NCI-H226 (cell line): ENCODE results near the gene C3orf85.
"Not testable (repeated sequence)": the region's sequence is repeated elsewhere in the genome, so short reads cannot be mapped to it uniquely, and the experiment has no call there.

Source experiments
- DNase-seq: peaks from one replicate; pipeline ENCODE4 v3.0.0-alpha.2; 2015

The C3orf85 gene, protein sequence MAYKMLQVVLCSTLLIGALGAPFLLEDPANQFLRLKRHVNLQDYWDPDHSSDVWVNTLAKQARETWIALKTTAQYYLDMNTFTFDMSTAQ

DNA sequence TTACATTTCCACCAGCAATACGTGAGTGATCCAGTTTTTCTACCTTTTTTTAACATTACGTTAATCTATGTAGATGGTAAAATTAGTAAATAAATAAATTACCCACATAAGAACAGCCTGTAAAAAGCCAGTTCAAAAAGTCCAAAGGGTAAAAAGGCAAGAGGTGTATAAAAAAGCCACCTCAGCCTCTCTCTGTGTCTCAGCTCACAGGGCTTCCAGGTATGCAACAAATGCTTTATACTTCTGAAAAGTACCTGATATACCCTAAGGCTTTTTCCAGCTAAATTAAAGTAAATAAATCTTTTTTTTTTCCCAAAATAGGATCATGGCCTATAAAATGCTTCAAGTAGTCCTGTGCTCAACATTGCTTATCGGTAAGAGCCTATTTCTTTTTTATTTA lies at the start of gene C3orf85:
Gene C3orf85, plus strand, starts transcription at position 197 of the 400 bp plus-strand sequence. Its CDS starts 129 bp downstream, at position 326.
- no peak for DNase-seq

- no peak for DNase-seq
These were observed 47.3 kb upstream of the C3orf85 start for GRCh38 chr3:109089265-109089664.

GRCh38 chr3:109091846-109092245 lies 44.7 kb upstream of the C3orf85 start:
- no peak for DNase-seq

GRCh38 chr3:109093561-109093960 lies 43.0 kb upstream of the C3orf85 start:
- DNase-seq, result no peak

DNA sequence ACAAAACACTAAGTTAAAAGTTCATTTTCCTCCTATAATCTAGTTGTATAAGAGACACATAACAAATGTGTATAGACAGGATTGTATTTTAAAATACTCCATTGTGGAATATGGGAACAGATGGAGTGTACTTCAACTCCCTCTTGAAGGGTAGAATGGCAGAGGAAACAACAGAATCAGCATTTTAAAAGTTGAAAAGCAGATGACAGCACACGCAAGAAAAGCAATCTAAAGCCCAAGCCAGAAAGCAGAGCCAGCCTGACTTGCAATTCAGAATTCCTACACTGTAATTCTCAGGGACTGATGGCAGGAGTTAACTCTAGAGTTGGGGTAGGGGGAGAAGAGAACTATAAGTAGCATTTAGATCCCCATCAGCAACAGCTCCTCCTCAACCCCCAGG lies 41.4 kb upstream of the C3orf85 start:
- DNase-seq, result no peak

GRCh38 chr3:109098079-109098644 lies 38.4 kb upstream of the C3orf85 start:
- no peak for DNase-seq

- DNase-seq, result no peak
These were observed 26.9 kb upstream of the C3orf85 start for GRCh38 chr3:109109574-109109973.

DNA sequence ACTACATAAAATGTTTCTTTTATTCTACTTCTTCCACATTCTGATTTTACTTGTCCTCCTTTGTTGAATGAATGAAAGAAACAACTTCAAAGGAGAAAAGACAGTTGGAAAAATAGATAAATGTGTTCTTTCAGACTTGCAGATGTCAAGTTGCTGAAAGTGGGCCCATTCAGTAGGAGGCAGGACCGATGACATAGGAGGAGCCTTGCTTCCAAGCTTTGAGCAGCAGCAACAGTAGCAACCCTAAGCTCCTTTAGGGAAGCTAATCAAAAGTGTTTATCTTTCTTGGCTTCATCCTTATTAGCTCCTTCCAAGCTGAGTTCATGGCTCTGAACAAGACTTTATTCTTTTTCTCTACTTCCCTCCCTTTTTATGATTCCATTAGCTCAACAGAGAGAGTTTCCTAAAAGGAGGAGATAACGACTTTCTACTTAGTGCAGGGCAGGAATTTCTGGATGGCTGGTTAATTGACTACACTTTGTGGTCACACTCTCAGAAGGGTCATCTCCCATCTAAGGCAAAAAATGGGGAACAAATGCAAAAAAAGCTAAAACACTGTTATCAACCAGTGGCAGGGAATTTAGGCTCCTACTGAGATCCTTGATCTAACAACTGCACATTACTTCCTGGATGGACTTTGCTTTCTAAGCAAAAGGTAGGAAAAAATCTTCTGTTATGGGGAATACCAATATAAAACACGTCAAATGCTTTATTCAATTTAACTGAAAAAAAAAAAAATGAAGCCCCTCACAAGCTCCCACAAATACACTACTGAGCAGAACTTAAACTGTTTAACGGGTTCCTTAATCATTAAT lies 23.4 kb upstream of the C3orf85 start:
- DNase-seq, result no peak

DNA sequence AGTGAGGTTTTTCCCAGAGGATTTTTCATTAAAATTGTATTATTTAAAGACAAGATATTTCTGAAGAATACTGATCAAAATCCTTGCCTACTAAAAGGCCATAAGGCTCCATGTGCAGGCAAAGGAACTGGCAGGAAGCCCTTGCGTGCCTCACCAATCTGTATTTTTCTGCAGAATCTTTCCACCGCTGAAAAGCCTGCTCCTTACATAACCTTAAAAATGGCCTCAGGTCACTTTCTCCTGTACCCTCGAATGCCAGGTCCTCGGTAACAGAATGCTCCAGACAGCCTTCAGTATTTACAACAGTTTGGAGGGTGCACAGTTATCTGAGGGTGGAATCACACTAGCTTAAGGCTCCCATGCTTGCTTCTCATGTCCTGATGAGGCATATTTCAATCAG lies 21.8 kb upstream of the C3orf85 start:
- DNase-seq, result no peak

GRCh38 chr3:109115451-109115850 lies 21.1 kb upstream of the C3orf85 start:
- no peak for DNase-seq

GRCh38 chr3:109116031-109116430 lies 20.5 kb upstream of the C3orf85 start:
- no peak for DNase-seq

DNA sequence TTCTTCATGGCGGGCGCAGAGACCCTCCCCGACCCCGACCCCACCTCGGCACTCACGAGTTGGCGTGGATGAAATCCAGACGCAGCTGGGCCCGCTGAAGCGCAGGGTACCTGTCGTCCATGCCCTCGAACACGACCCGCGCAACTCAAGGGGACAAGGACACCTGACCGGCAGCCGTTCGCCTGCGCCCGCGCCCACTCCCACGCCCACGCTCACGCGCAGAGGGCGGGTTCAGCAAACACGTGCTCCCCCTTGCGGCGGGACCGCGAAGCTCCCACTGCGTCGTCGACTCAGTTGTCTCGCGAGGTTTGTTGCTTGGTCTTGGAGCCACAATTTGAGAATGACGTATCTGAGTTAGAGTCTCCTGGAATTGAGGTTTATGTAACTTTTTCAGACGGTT lies 18.6 kb upstream of the C3orf85 start, which contains the start of gene MORC1:
Gene MORC1, minus strand, starts transcription at position 196 of the 400 bp plus-strand sequence. Its CDS starts 75 bp downstream, at position 121.
- DNase-seq, result no peak

GRCh38 chr3:109118584-109118983 lies 17.9 kb upstream of the C3orf85 start:
- no peak for DNase-seq

GRCh38 chr3:109122690-109123089 lies 13.8 kb upstream of the C3orf85 start:
- no peak for DNase-seq

GRCh38 chr3:109125902-109126301 lies 10.6 kb upstream of the C3orf85 start:
- DNase-seq, result no peak

GRCh38 chr3:109127553-109127952 lies 9.0 kb upstream of the C3orf85 start:
- no peak for DNase-seq

DNA sequence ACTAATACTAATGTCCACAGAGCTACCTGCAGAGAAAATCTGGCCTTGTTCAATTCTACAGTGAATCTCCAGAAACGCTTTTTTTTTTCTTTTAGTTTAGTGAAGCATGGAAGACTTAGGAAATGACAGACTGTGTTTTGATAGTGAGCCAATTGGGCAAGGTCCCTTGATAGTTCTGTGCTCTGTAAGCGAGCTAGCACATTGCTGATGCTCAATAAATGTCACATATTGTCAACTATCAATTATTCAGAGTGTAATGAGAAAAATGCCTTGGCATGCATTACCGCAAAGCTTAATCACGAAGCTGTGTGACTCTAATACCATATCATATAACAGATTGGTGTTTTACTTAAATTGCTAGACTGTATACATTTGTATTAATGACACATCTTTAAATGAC lies 5.2 kb upstream of the C3orf85 start:
- DNase-seq, result no peak

- peak; percentile 89 for DNase-seq
These were observed 3.6 kb upstream of the C3orf85 start for GRCh38 chr3:109132801-109133473.

DNA sequence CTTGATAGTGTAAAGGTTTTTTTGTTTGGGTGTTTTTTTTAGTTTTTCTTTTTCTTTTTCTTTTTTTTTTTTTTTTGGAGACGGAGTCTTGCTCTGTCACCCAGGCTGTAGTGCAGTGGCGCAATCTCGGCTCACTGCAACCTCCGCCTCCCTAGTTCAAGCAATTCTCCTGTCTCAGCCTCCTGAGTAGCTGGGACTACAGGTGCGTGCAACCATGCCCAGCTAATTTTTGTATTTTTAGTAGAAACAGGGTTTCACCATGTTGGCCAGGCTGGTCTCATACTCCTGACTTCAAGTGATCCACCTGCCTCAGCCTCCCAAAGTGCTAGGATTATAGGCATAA lies 3.1 kb upstream of the C3orf85 start:
- DNase-seq, result not testable (repeated sequence)

DNA sequence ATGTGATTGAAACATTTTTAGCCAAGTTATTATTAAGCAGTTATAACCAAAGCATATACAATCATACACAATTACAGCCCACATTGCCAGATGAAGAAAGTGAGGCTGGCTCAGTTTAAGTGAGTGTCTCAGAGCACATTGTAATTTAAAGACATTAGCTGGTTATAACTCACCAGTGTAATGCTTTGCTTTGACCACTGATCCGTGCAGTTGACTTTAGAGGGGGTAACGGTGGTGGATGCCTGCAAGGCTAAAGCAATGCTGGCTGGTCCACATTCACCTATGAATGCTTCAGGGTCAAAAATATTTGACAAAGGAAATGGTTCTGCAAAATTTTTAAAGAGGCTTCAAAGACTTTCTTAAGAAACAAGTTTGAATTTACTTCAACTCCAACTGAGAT lies 1.2 kb downstream of the C3orf85 start:
- no peak for DNase-seq

DNA sequence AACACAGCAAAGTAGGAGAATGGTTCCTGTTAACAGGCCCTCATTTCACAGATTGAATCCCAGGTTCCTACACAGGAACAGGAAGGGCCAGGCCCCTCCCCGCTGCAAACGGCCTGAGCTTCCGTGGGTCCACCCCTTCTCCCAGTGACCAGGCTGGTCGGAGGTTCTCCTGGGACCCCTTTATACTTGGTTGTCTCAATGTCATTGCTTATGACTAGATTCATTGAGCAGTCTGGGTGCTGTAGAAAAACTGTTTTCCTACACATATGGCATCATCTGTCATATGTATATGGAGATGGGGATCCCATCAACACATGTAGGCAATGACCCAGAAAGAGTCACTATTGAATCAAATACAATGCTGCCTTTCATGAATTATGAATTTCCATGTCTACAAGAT lies 3.8 kb downstream of the C3orf85 start:
- no peak for DNase-seq

- no peak for DNase-seq
These were observed 7.1 kb downstream of the C3orf85 start for GRCh38 chr3:109143646-109144045.

DNA sequence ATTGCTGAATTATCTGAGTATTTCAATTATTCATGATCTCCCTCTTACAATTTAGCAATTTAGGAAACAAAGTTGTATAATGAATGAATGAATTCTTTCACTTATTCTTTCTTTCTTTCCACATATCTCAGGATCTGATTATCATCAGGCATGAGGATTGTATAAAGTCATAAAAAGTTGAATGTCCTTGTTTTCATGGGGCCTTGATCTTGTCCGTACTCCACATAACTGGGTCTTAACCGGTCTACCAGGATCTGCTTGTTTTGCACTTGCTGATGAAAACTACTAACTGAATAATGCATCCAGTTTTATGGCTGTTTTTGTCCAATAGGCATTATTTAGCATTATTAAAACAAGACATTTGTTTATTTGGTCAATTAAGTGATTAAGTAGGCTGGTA lies 12.6 kb downstream of the C3orf85 start:
- DNase-seq, result no peak

DNA sequence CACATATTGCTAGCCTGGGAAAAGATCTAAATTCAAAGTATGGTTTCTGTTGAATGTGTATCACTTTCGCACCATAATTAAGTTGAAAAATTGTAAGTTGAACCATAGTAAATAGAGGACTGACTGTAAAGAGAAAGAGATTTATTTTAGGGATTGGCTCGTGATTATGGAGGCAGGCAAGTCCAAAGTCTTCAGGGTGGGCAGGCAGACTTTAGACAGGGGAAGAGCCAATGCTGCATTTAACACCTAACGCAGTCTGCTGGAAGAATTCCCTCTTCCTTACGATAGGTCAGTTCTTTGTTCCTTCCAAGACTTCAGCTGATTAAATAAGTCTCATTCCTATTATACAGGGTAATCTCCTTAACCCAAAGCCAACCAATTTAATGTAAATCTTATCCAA lies 15.8 kb downstream of the C3orf85 start:
- DNase-seq, result no peak
